ENCODE results near the gene TBCB.
"Not testable (repeated sequence)": the region's sequence is repeated elsewhere in the genome, so short reads cannot be mapped to it uniquely, and the experiment has no call there.

TBCB gene

DNA sequence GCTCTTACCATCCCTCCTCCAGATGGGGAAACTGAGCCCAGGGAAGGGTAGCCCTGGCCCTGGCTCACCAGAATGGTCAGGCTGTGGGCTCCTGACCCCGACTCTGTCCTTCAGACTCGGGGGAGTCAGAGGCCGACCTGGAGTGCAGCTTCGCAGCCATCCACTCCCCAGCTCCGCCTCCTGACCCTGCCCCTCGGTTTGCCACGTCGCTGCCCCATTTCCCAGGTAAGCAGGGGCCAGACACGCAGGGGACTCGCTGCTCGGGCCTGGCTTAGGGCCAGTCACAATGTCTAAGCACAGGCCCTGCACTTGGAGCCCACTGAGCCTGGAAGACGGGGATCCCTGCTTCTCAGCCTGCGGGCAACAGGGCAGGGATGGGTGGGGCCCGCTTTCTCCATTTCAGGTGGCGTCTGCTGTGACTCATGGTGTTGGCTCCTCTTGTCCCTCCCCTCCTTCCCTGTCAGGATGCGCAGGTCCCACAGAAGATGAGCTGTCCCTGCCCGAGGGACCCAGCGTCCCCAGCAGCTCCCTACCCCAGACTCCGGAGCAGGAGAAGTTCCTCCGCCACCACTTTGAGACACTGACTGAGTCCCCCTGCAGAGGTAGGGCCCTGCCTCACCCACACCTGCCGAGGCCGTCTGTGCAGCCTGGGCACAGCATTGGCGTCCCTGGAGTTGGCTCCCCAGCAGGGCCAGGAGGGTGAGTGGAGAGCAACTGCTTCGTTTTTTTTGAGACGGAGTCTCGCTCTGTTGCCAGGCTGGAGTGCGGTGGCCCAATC is 13.5 kb upstream of the TBCB start:
- in situ Hi-C loops (cut with HindIII; ENCODE audit: low sequenced_read_pairs), result no loop called here

DNA sequence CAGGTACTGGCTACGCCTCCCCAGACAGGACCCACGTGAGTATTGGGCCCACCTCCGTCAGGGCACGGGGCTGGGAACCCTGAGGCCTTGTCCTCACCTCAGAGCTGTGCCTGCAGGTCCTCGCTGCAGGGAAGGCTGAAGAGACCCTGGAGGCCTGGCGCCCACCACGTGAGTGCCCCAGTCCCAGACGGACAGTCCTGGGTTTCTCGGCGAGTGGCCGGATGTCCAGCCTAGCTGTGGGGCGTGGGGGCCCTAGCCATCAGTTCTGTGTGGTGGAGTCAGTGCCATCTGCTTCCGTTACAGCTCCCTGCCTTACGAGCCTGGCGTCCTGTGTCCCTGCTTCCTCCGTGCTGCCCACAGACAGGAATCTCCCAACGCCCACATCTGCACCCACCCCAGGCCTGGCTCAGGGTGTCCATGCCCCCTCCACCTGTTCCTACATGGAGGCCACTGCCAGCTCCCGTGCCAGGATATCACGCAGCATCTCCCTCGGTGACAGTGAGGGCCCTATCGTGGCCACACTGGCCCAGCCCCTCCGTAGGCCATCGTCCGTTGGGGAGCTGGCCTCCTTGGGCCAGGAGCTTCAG is 12.1 kb upstream of the TBCB start:
- in situ Hi-C loops (cut with HindIII; ENCODE audit: low sequenced_read_pairs), result no loop called here

- in situ Hi-C loops (cut with HindIII; ENCODE audit: low sequenced_read_pairs), result no loop called here
Measured at GRCh38 chr19:36103842-36104552, 11.3 kb upstream of the TBCB start.

GRCh38 chr19:36106441-36106840 is 8.8 kb upstream of the TBCB start:
- in situ Hi-C loops (cut with HindIII; ENCODE audit: low sequenced_read_pairs), result no loop called here

DNA sequence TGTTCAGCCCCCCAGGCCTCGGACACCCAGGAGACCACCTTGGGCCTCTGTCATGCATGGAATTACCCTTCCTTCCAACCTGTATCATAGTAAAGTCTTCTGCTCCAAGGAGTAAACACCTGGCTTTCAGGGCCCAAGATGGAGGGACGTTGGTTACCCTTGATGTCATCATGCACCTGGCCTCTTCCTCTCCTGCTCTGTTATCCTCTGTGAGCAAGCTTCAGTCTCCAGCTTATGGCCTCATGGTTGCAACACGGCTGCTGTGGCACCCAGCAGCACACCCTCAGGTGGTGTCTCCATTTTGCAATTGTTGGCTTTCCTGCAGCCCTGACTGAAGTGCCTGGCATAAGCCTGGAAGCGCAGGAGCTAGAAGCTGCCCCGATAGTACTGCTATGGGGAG is 8.3 kb upstream of the TBCB start:
- in situ Hi-C loops (cut with HindIII; ENCODE audit: low sequenced_read_pairs), result no loop called here

DNA sequence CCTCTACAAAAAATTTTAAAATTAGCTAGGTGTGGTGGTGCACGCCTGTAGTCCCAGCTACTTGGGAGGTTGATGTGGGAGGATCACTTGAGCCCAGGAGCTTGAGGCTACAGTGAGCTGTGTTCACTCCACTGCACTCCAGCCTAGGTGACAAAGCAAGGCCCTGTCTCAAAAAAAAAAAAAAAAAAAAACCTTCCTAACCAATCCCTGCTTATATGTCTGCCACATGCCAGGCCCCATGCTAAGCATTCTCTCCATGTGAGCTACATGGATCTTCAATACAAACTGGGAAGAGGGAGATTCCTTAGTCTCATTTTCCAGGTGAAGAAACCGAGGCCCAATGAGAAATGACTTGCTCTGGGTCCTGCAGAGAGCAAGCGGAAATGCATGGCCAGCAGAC is 6.6 kb upstream of the TBCB start:
- in situ Hi-C loops (cut with HindIII; ENCODE audit: low sequenced_read_pairs), result no loop called here

GRCh38 chr19:36110487-36111199 is 4.6 kb upstream of the TBCB start, which contains the start of gene OVOL3:
OVOL3 (plus strand) TSS chr19:36111143; CDS start chr19:36111203, 60 bp downstream.
- in situ Hi-C loops (cut with HindIII; ENCODE audit: low sequenced_read_pairs), result no loop called here

GRCh38 chr19:36111200-36111539 is 4.1 kb upstream of the TBCB start:
- in situ Hi-C loops (cut with HindIII; ENCODE audit: low sequenced_read_pairs), result no loop called here

GRCh38 chr19:36112678-36113077 is 2.6 kb upstream of the TBCB start:
- in situ Hi-C loops (cut with HindIII; ENCODE audit: low sequenced_read_pairs), result no loop called here

- in situ Hi-C loops (cut with HindIII; ENCODE audit: low sequenced_read_pairs), result no loop called here
Measured at GRCh38 chr19:36113425-36113824, 1.8 kb upstream of the TBCB start.

DNA sequence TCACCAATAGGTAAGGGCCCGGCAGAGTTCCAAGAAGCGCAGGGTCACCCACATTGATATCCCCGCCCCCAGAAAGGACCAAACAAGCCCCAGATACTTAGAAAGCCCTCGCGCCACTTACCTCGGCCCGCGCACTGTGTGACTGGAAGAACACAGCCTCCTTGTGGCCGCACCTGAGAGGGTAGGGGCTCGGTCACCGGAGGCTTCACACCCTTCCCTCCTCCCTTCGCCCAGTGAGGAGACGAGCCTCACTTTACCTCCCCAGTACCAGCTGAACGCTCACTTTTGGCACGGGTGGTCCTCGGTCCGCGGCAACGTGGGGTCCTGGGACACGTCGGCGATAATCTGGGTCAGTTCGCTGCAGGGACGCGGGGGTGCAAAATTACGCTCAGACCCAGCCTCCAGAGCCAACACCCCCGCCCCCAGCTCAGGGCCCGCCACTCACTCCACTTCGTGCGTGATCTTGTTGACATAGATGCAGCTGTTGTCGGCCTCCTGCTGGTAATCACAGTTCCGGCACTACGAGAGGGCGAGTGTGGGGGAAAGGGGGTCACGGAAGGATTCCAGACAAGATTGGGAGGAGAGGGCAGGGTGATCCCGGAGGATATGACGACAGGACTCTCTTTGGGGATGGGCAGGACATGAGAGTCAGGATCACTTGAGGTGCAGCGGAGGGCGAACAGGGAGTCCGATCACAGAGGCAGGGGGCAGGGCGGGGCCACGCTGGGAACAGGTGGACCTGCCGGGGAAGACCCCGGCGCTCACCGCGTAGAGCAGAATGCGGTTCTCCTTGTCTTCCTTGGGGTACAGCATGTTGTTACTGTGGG is 1.2 kb upstream of the TBCB start:
- in situ Hi-C loops (cut with HindIII; ENCODE audit: low sequenced_read_pairs), result no loop called here

DNA sequence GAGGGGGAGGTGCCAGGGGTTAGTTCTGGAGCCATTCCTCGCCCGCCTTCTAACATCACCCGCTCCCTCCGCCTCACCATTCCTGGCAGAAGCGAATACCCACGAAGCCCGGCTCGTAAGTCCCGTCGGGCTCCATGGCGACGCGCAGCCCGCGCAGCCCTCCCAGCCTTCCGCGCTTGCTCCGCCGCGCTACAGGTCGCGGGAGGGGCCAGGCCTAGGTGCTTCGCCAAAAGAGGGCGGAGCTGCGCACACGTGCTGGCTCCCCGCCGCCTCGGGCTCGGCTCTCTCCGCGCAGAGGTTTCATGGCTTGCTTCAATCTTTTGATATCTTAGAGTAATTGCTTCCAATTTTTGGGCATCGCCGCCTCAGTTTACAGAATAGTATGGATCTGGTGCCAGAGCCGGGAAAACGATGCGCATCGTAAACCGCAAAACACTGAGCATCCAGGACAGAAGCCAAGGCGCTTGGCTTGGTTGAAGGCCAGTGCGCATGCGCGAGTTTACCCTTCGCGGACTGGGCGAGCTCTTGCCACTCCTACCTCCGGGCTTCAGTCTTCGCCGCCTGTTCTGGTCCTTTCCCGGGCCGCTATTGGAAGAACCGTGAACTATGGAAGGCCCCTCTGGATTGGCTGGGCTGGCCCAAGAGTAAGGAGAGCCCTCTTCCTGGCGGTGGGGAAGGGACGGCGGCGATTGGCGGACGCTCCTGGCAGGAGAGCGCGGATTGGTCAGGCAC is 381 bp upstream of the TBCB start, which contains the start of gene POLR2I:
Gene POLR2I, minus strand, starts transcription at position 155 of the 732 bp plus-strand sequence. Its CDS starts 19 bp downstream, at position 136.
- in situ Hi-C loops (cut with HindIII; ENCODE audit: low sequenced_read_pairs), result no loop called here

DNA sequence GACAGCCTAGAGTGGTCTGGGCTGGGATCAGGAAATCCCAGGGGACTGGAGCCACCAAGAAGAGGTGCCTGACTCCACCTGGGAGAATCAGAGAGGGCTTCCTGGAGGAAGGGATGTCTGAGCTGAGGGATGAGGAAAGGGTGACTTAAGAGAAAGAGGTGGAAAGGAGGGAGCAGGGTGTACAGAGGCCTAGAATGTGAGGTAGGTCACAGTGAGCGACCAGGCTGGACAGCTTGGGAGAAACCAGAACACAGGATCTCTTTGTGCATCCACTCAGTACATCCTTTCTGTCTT is 1.0 kb downstream of the TBCB start:
- in situ Hi-C loops (cut with HindIII; ENCODE audit: low sequenced_read_pairs), result no loop called here

- in situ Hi-C loops (cut with HindIII; ENCODE audit: low sequenced_read_pairs), result no loop called here
Measured at GRCh38 chr19:36120092-36120983, 5.1 kb downstream of the TBCB start.

GRCh38 chr19:36120984-36121358 is 5.7 kb downstream of the TBCB start:
- in situ Hi-C loops (cut with HindIII; ENCODE audit: low sequenced_read_pairs), result no loop called here

DNA sequence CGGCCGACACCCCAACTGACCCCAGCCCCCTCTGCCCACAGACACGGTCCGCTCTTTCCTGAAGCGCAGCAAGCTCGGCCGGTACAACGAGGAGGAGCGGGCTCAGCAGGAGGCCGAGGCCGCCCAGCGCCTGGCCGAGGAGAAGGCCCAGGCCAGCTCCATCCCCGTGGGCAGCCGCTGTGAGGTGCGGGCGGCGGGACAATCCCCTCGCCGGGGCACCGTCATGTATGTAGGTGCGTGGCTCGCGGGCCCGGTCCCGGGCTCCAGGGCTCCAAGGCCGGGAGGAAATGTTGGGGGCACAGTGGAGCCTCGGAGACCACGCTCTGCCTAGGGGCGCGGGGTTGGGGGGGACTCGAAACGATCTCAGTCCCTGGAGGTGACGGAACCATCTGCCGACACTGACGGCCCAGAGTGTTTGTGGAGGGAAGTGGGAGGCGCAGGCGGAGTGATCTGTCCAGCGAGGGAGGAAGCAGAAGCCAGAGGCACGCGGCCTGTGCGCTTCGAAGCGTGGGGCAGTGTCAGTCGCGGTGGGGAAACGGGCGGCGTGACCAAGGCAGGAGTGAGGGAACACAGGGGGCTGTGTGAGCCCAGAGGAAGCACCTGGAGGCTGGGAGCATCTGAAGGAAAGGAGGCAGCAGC is 6.3 kb downstream of the TBCB start:
- in situ Hi-C loops (cut with HindIII; ENCODE audit: low sequenced_read_pairs), result no loop called here

- in situ Hi-C loops (cut with HindIII; ENCODE audit: low sequenced_read_pairs), result no loop called here
Measured at GRCh38 chr19:36125557-36125956, 10.3 kb downstream of the TBCB start.

- in situ Hi-C loops (cut with HindIII; ENCODE audit: low sequenced_read_pairs), result no loop called here
Measured at GRCh38 chr19:36128392-36128736, 13.1 kb downstream of the TBCB start.

- in situ Hi-C loops (cut with HindIII; ENCODE audit: low sequenced_read_pairs), result not testable (repeated sequence)
Measured at GRCh38 chr19:36131221-36131620, 16.0 kb downstream of the TBCB start.

Measured in DLD1 (cell line).